Amniotic epithelial cell (primary cell): Measurements from ENCODE around the gene AGRN.
A peak's percentile ranks its signal among the peaks of the same experiment; 100 is the strongest.
"Not testable (repeated sequence)": the region's sequence is repeated elsewhere in the genome, so short reads cannot be mapped to it uniquely, and the experiment has no call there.

Experiments
- DNase-seq: peaks from one replicate; pipeline ENCODE4 v3.0.0-alpha.2; 2010; ENCODE audit warnings: low read depth

AGRN gene

GRCh38 chr1:981955-982558 is 37.9 kb upstream of the AGRN start, which contains the start of gene PERM1:
TSS of gene PERM1 (minus strand) at chr1:982093. CDS start at chr1:981029, 1,064 bp downstream.
- DNase-seq = no peak

DNA sequence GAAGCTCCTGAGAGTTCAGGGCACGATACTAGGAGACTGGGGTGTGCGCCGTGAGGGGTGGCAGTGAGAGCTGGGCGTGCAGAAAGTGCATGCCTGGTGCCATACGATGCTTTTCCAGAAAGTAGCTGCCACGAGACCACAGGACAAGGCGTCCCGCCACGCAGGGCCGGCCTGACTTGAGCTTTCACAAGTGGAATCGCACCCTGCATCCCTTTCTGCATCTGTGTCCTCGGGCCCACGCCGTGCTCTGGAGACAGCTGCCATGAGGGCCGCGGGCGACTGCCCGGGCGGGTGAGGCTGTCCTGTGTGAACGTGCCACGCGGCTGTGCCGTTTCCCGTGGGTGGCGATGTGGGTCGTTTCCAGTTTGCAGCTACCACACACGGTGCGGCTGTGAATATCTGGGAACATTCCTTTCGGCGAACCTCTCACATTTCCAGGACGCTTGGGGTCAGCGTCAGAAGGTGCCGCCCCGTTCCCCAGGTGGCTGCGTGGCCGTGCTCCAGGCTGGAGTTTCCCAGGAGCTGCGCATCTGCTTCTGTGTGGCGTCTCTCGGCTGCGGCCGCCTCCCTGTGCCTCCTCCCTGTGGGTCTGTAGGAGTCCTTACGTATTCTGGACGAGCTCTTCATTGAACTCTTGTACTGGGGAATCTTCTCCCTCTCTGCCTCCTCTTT is 37.0 kb upstream of the AGRN start:
- DNase-seq = no peak

DNA sequence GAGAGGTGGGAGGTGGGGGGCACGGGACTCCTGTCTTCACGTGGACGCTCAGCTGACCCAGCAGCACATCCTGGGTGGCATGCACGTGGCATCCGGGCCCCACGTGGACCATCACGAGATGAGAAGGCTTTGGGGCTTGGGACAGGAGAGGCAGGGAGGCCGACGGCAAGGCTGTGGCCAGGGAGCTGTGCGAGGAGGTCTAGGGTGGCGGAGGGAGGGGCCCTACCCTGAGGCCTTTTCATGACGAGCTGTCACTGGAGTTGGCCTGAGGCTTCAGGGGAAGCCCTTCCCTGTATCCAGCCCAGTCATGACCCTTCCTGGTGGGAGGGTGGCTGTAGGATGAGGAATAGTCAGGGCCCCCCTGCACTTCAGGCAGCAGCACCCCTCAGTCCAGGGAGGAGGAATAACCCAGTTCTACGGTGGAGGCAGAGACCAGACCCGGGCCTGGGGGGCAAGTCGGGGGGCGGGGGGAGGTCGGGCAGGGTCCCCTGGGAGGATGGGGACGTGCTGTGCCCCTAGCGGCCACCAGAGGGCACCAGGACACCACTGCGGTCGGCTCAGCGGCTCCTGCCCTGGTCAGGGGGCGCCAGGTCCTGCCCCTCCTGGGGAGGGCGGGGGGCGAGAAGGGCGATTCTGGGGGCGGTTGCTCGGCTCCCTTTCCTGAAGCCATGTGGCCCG is 36.0 kb upstream of the AGRN start:
- DNase-seq = no peak

- no peak for DNase-seq
Measured at GRCh38 chr1:984476-984814, 35.5 kb upstream of the AGRN start.

DNA sequence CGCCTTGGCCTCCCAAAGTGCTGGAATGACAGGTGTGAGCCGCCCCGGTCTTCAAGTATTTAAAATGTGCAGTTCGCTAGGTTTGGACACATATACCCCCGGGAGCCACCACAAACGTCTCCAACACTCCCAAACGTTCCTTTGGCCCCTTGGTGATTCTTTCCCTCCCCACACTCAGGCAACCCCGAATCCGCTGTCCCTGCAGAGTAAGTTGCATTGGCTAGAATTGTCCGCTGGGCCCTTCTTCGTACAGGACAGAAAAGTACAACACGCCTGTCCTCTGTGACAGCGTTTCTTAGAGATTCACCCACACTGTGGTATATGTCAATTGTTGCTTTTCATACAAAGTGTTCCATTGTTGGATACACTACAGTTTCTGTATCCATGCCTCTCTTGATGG is 34.8 kb upstream of the AGRN start:
- DNase-seq = no peak

GRCh38 chr1:988061-988460 is 31.9 kb upstream of the AGRN start:
- not testable (repeated sequence) for DNase-seq

- not testable (repeated sequence) for DNase-seq
Measured at GRCh38 chr1:991275-991674, 28.6 kb upstream of the AGRN start.

DNA sequence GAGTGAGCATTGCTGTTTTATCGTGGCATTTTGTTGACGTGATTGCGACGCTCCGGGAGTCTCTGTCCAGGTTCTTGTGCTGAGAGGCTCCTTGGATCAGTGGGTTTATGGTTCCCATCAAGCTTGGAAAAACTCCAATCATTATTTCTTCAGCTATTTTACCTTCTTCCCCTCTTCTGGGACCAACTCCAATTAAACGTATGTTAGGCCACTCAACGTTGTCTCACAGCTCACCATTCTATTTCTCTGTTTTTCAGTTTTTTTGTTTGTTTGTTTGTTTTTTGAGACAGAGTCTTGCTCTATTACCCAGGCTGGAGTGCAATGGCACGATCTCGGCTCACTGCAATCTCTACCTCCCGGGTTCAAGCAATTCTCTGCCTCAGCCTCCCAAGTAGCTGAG is 28.0 kb upstream of the AGRN start:
- no peak for DNase-seq

DNA sequence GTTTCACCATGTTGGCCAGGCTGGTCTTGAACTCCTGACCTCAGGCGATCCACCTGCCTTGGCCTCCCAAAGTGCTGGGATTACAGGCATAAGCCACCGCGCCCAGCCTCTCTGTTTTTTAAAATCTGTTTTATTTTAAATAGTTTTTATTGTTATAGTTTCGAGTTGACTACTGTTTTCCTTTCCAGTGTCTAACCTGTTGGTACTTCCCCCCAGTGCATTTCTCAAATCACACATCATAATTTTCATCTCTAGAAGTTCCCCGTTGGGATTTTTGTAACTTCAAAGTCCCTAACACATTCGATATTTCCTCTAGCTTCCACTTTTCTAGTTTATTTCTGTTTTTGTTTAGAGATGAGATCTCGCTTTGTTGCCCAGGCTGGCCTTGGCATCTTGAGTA is 27.6 kb upstream of the AGRN start:
- DNase-seq = no peak

- DNase-seq = no peak
Measured at GRCh38 chr1:993379-993995, 26.4 kb upstream of the AGRN start.

- DNase-seq = not testable (repeated sequence)
Measured at GRCh38 chr1:994546-994945, 25.4 kb upstream of the AGRN start.

GRCh38 chr1:995665-996633 is 24.0 kb upstream of the AGRN start:
- DNase-seq = no peak

- DNase-seq = no peak
Measured at GRCh38 chr1:996851-997712, 22.8 kb upstream of the AGRN start.

DNA sequence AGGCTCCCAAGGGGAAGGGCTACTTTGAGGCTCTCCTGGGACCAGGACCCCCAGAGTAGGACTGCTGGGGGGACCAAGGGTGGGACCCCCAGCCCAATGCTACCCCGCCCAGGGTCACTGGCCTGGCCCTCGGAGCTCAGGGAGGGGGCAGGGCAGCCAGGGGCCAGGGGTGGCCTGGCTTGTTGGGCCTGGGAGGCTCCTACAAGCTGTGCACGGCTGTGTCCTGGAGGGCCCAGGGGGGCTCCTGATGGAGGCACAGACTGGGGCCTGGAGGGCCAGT is 22.3 kb upstream of the AGRN start:
- DNase-seq = no peak

DNA sequence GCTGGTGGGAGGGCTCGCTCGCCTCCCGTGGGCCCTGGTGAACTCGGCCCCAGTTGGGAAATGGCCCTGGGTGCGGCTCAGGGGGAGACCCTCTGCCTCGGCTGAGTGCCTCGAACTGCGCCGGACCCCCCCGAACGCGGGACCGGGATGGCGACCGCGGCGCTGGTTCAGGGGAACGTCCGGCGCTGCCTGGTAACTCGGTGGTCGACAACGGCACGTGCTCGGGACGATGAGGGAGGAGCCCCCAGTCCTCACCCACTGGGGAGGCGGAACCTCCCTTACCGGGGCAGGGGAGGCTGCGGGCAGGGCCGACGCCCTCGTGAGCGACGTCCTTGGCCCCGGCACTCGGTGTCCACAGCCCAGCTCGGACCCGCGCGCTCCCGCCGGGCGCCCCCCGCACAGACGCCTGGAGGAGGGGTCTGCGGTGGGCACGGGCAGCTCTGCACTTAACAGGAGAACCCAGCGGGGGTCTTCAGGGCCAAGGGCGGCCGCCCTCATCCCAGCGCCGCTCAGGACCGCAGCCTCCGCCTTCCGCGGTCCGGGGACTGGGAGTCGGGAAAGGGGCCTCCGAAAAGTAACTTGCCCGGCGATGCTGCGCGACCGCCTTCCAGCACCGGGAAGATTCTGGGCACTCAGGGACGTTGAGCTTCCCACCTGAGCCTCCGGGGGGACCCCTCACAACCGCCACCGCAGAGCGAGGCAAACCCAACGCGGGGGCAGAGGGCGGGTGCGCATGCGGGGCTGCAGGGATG is 21.8 kb upstream of the AGRN start:
- no peak for DNase-seq

GRCh38 chr1:998745-998994 is 21.2 kb upstream of the AGRN start:
- DNase-seq = no peak

DNA sequence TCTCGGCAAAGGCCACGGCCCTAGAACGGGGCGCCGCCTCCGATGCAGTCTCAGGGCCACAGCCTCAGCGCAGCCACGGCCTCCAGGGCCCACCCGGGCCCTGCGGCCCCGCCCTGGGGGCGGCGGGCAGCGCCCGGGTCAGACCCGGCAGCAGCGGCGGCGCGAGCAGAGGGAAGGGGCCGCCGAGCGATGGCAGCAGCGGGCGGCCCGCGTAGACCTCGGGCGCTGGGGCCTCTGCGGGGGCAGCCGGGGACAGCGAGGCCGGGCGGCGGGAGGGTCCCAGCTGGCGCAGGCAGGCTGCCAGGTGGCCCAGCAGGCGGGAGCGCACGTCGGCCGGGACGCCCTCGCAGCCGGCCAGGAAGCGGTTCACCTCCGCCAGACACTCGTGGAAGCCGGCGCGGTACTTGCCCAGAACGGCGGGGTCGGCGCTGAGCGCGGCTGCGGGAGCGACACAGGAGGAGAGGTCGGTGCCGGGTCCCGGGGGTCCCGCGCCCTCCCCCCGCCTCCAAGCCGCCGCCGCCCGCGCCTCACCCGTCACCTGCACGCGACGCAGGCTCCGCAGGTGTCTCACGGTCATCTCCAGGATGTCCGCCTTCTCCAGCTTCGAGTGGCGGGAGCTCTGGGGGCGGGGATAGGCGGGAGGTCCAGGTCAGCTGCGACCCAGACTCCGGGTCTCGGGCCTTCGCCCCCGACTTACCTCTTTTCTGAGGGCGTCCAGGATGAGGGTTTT is 20.8 kb upstream of the AGRN start:
- no peak for DNase-seq

DNA sequence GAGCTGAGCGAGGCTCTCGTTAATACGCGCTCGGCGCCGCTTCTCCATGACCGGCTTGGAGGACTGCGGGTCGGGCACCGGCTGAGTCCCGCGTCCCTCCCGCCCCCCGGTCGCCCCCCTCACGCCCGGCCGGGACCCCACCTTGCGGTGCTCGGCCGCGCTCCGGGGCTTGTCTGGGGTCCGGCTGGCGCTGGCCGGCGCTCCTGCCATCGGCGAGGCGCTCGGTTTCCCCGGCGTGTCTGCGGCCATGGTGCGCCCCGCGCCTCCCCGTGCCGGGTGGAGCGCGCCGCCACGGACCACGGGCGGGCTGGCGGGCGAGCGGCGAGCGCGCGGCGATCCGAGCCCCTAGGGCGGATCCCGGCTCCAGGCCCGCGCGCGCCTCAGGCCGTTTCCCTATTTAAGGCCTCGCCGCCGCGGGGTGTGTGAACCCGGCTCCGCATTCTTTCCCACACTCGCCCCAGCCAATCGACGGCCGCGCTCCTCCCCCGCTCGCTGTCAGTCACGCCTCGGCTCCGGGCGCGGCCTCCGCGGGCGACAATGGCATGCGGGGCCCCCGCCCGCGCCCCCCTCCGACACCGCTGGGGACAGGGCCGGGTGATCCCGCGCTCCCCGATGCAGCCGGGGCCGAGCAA is 20.1 kb upstream of the AGRN start, which contains the start of gene HES4:
HES4 (minus strand) TSS at position 373 of the 632 bp plus-strand sequence; CDS start at position 249, 124 bp downstream.
- DNase-seq = peak; percentile 87

DNA sequence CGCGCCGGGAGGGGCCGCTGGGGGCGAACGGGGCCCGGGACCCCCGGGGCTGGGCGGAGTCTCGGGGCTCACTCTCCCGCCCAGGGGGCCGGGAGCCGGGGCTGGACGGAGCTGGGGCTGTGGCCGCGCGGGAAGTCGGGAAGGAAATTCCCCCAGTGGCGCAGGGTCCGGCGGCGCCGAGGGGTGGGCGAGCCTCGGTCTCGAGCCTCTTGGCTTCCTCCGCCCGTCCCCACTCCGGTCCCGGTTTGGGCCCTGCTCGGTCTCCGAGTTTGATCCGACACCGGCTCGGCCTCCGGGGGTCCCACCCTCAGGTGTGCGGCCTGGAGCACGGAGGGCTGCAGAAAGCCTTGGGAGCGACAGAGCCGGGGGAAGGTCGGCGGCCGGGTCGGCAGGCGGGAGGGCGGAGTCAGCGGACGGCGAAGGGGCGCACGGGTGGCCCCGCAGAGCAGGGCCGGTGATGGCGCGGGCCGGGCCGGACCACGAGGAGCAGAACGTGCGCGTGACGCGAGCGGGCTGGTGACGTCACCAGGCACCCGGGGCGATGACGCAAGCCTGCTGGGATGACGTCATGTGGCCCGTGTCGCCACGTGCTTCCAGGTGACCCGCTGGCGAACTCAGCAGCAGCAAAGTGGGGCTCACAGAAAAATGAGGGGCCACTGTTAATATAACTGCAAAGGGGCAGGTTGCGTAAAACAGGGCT is 19.4 kb upstream of the AGRN start:
- DNase-seq = peak; percentile 72
